A673 (cell line): Measurements from ENCODE around the gene STXBP5L. TPM values are rescaled to one million over a fixed set of nuclear protein-coding genes. Genes with fewer than 3 reads are reported as not detected.

Source experiments
- BruUV-seq: library from RNA; stranded (reverse); fragments of 400-500 nt; replicated peaks from 2 replicates; lab custom pipeline; 2021; lab: Mats Ljungman, UMichigan
- CTCF ChIA-PET: fragments of 300-600 bp; sonication (Branson Sonifier 250); formaldehyde crosslinking; loops from one replicate; lab custom pipeline; 2022; ENCODE audit warnings: antibody characterized with exemption; lab: Charles Lee
- POLR2A ChIA-PET: fragments of 300-600 bp; sonication (Branson Sonifier 250); formaldehyde crosslinking; loops from one replicate; lab custom pipeline; 2022; ENCODE audit warnings: antibody characterized with exemption; ENCODE audit not compliant: low non-redundant PET; lab: Charles Lee
- DNase-seq: peaks from one replicate; pipeline ENCODE4 v3.0.0-alpha.2; 2015; ENCODE audit warnings: low spot score
- H3K27ac ChIP-seq: fragments of 200-600 bp; sonication (generic); 2 replicates; pipeline ENCODE4 v1.5.1; 2016; ENCODE audit warnings: mixed run types, low read depth, mild to moderate bottlenecking, mixed read lengths, antibody characterized with exemption, low read length; ENCODE audit not compliant: poor library complexity, severe bottlenecking
- H3K27me3 ChIP-seq: fragments of 200-600 bp; sonication (generic); replicated peaks from 2 replicates; pipeline ENCODE4 v1.6.1; 2017; ENCODE audit warnings: mixed run types, low read depth, mild to moderate bottlenecking, mixed read lengths, antibody characterized with exemption, low read length; ENCODE audit not compliant: insufficient read depth, poor library complexity
- H3K36me3 ChIP-seq: fragments of 200-600 bp; sonication (generic); 2 replicates; pipeline ENCODE4 v1.6.1; 2016; ENCODE audit warnings: mixed run types, mild to moderate bottlenecking, mixed read lengths, antibody characterized with exemption, low read length; ENCODE audit not compliant: insufficient read depth, poor library complexity, severe bottlenecking
- H3K4me1 ChIP-seq: fragments of 200-600 bp; sonication (generic); 2 replicates; pipeline ENCODE4 v1.6.1; 2017; ENCODE audit warnings: mixed run types, mild to moderate bottlenecking, mixed read lengths, antibody characterized with exemption, low read length; ENCODE audit not compliant: insufficient read depth, poor library complexity, severe bottlenecking
- H3K4me3 ChIP-seq: fragments of 200-600 bp; sonication (generic); 2 replicates; pipeline ENCODE4 v1.5.1; 2016; ENCODE audit warnings: low read depth, mixed run types, mild to moderate bottlenecking, mixed read lengths, low read length; ENCODE audit not compliant: poor library complexity, severe bottlenecking
- H3K9me3 ChIP-seq: fragments of 200-600 bp; sonication (generic); 2 replicates; pipeline ENCODE4 v1.6.1; 2016; ENCODE audit warnings: mixed run types, low read depth, mild to moderate bottlenecking, mixed read lengths, antibody characterized with exemption, low read length; ENCODE audit not compliant: poor library complexity, severe bottlenecking
- CTCF ChIP-seq: fragments of 300-800, 200-600 bp; sonication (generic); conservative IDR thresholded peaks from 2 replicates; pipeline ENCODE4 v1.5.1; 2017; ENCODE audit warnings: low read depth, mild to moderate bottlenecking, antibody characterized with exemption, low read length, moderate library complexity, mixed read lengths
- EZH2 ChIP-seq: fragments of 200-600 bp; sonication (generic); IDR thresholded peaks from 2 replicates; pipeline ENCODE4 v1.6.1; 2017; ENCODE audit warnings: borderline replicate concordance, low read depth, mild to moderate bottlenecking, mixed read lengths, antibody characterized with exemption, low read length; ENCODE audit not compliant: poor library complexity, severe bottlenecking
- intact Hi-C: fragments of 100-400 bp; cut with micrococcal nuclease; formaldehyde crosslinking; loops from one replicate; pipeline ENCODE4 v1.10.0; 2022; ENCODE audit not compliant: unreplicated experiment
- total RNA-seq: library from RNA; stranded (reverse); gene quantifications from 2 replicates; pipeline ENCODE4 v1.2.3, GENCODE V29; 2021

Gene STXBP5L
- total RNA-seq, 1 experiment from 2014 or later = not detected

GRCh38 chr3:121126033-121126706 lies 218.2 kb downstream of the STXBP5L start:
- CTCF ChIA-PET = no interaction called here
- no peak for DNase-seq
- peaks cover 6% of the 10 kb centered on the region for H3K27me3 ChIP-seq
- TF ChIP-seq CTCF (no peak), EZH2 (no peak)
- H3K27ac ChIP-seq = no peak overlapping the region
- no TSS peak for BruUV-seq
- intact Hi-C loops = no loop called here
- no peaks in the 10 kb centered on the region for H3K4me1 ChIP-seq
- H3K36me3 ChIP-seq = no peaks in the 10 kb centered on the region
- POLR2A ChIA-PET = no interaction called here
- H3K4me3 ChIP-seq = no peak overlapping the region
- H3K9me3 ChIP-seq = no peaks in the 10 kb centered on the region

GRCh38 chr3:121126707-121127035 lies 218.7 kb downstream of the STXBP5L start:
- ChIA-PET POLR2A (no interaction called here), CTCF (no interaction called here)
- Histone ChIP-seq H3K27ac (no peak overlapping the region), H3K4me1 (no peaks in the 10 kb centered on the region), H3K36me3 (no peaks in the 10 kb centered on the region), H3K4me3 (no peak overlapping the region), H3K9me3 (no peaks in the 10 kb centered on the region), H3K27me3 (peaks cover under 1% of the 10 kb centered on the region)
- no TSS peak for BruUV-seq
- TF ChIP-seq CTCF = no peak
- no peak for TF ChIP-seq EZH2
- intact Hi-C loops = no loop called here
- DNase-seq = no peak

GRCh38 chr3:121152573-121152972 lies 244.6 kb downstream of the STXBP5L start:
- H3K27me3 ChIP-seq = no peaks in the 10 kb centered on the region
- no peak overlapping the region for H3K4me3 ChIP-seq
- ChIA-PET CTCF (no interaction called here), POLR2A (no interaction called here)
- BruUV-seq = no TSS peak
- H3K36me3 ChIP-seq = no peaks in the 10 kb centered on the region
- H3K4me1 ChIP-seq = no peaks in the 10 kb centered on the region
- H3K9me3 ChIP-seq = no peaks in the 10 kb centered on the region
- H3K27ac ChIP-seq = no peak overlapping the region
- TF ChIP-seq CTCF (peak; percentile 33), EZH2 (no peak)
- peak; percentile 4 for DNase-seq
- intact Hi-C loops = loop anchor here (10.0 kb wide), 1 partner anchor 588 kb away; no protein-coding TSS in a partner anchor
